Ovary (tissue), 9 donors: ENCODE results near the gene ELP4. TPM values are rescaled to one million over a fixed set of nuclear protein-coding genes. Genes with fewer than 3 reads are reported as not detected.

Experiments used
- DNase-seq, 5 donors: peaks; one replicate each; pipeline ENCODE4 v3.0.0-alpha.2; 2019 to 2020
- H3K27ac ChIP-seq, 2 donors: fragments of 200-600 bp; one replicate each; pipeline versions ENCODE4 v1.5.1 to v1.8.0; 2019 to 2022
- H3K27me3 ChIP-seq: fragments of 200-600 bp; one replicate; pipeline ENCODE4 v1.8.0; 2022
- H3K36me3 ChIP-seq: fragments of 200-600 bp; sonication (generic); one replicate; pipeline ENCODE4 v1.5.1; 2019
- H3K4me1 ChIP-seq: one replicate; pipeline ENCODE4 v1.8.1; 2013; ENCODE audit warnings: mild to moderate bottlenecking, moderate library complexity; ENCODE audit not compliant: insufficient read depth
- H3K4me3 ChIP-seq: fragments of 200-600 bp; sonication (generic); one replicate; pipeline ENCODE4 v1.5.1; 2017
- H3K9me3 ChIP-seq, 2 donors: fragments of 200-600 bp in 1 of 2; sonication (generic) in 1 of 2; one replicate each; pipeline versions ENCODE4 v1.5.1 to v1.8.1; 2013 to 2019; ENCODE audit warnings: mild to moderate bottlenecking in 1 of 2, moderate library complexity in 1 of 2
- EP300 ChIP-seq: sonication (generic); formaldehyde crosslinking; IDR thresholded peaks from one replicate; pipeline ENCODE4 v1.6.1; 2017; ENCODE audit warnings: antibody characterized with exemption
- POLR2A ChIP-seq: fragments of 450-650 bp; IDR thresholded peaks from one replicate; pipeline ENCODE4 v1.6.1; 2017; ENCODE audit warnings: antibody characterized with exemption, mild to moderate bottlenecking, moderate library complexity
- WGBS, 3 donors: extraction: QIAGEN DNeasy Blood & Tissue Kit in 1 of 3; methylation state at CpG; one replicate each; pipeline versions ENCODE4 v1.1.5 to v1.1.7; 2013 to 2017; 5-methylcytosine and 5-hydroxymethylcytosine counted together
- intact Hi-C, 4 donors: fragments of 100-400 bp; cut with DNase I; formaldehyde crosslinking; loops; one replicate each; pipeline versions ENCODE4 v1.11.0 to v1.15.1; 2022 to 2023
- polyA plus RNA-seq, 2 donors: library from polyadenylated mRNA; stranded (reverse); fragments of 200-250 nt in 1 of 2; fragments of 350-450 nt in 1 of 2; fragmentation: Illumina TruSeq in 1 of 2; extraction: RNeasy Lipid Tissue Mini Kit (QIAGEN cat#74804) in 1 of 2; gene quantifications; one replicate each; pipeline ENCODE4 v1.2.3, GENCODE V29; 2013 to 2014
- total RNA-seq, 7 donors: library from RNA; depleted of rRNA in 2 of 7; stranded (reverse); fragments of >200 nt in 2 of 7; fragmentation: NEBNext Ultra II Directional in 3 of 7; extraction: Animal tissue kit (Norgen Biotek cat#: 25700) in 3 of 7; gene quantifications; one replicate each; pipeline versions ENCODE4 v1.1.0 to v1.2.4, GENCODE V29; 2016 to 2023
- TF ChIP-seq, protein P1 (sequence below), 3 donors: fragments of 450-650 bp in 2 of 3; fragments of 200-600 bp in 1 of 3; IDR thresholded peaks; one replicate each; pipeline versions ENCODE4 v1.5.1 to v1.8.0; 2016 to 2022; ENCODE audit warnings: antibody characterized with exemption in 3 of 3, mild to moderate bottlenecking in 1 of 3
- donor health status: DM: no; HTN: no; CAD: no; lungs with moderate emphysema.
- donor health status: DM: no; HTN: no; CAD: no.
- donor health status: Bipolar disorder and iron deficiency.
- donor health status: DM: yes; HTN: yes; CAD: no.
- donor health status: DM: no; HTN: no; CAD: no.
- donor health status: DM: yes; HTN: yes; CAD: no.

Gene ELP4
- total and polyA plus RNA-seq, 9 donors, result 9.7 to 25.8 (median 13.8) TPM

DNA sequence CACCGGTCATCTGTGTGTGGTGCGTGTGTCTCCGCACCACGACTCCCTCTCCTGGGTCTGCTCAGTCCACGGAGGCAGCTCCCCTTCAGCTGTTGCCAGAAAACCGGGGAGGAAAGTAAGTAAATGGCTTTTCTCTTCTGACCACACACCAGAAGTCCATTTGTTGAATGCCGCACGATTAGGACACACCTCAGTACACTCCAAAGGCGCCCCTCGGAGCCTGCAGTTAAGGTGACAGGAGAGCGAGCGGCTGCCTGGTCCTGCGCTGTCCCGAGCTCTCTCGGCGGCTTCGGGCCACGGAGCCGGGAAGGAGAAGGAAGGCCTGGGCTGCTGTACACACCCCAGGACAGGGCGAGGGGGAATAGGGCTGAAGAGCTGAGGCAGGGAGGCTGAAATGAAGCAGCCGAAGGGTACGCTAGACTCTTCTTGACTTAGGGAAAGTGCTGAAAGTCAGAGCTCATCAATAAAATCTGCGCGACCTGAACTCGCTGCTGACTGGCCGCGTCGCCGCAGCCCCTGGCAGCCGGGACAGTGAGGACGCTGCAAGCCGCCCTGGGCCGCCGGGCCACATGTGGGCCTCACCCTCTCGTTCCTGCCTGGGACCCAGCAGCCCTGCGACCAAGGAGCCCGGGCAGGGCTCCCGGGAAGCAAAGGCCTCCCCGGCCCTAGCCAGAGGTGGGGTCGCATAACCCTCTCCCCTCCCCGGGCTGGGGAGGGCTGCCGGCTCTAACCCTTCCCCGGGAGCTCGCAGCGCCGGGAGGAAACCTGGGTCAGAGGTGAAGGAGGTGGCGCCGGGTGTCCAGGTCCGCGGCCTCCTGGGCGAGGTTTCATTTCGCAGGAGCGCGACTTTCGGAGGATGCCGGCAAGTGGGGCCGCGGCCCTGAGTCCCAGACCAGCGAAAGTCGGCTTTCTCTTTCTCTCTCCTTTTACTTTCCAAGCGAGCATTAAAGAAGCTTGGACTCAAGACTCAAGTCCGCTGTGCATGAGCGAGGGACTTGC is 303.1 kb downstream of the ELP4 start:
- intact Hi-C loops, result no loop called here
- H3K36me3 ChIP-seq, result no peaks in the 10 kb centered on the region
- no peak overlapping the region for H3K27ac ChIP-seq
- TF ChIP-seq EP300, result no peak
- TF ChIP-seq, protein P1, sequence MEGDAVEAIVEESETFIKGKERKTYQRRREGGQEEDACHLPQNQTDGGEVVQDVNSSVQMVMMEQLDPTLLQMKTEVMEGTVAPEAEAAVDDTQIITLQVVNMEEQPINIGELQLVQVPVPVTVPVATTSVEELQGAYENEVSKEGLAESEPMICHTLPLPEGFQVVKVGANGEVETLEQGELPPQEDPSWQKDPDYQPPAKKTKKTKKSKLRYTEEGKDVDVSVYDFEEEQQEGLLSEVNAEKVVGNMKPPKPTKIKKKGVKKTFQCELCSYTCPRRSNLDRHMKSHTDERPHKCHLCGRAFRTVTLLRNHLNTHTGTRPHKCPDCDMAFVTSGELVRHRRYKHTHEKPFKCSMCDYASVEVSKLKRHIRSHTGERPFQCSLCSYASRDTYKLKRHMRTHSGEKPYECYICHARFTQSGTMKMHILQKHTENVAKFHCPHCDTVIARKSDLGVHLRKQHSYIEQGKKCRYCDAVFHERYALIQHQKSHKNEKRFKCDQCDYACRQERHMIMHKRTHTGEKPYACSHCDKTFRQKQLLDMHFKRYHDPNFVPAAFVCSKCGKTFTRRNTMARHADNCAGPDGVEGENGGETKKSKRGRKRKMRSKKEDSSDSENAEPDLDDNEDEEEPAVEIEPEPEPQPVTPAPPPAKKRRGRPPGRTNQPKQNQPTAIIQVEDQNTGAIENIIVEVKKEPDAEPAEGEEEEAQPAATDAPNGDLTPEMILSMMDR (IDR thresholded peaks at IDR 0.05), result no peak
- no peak for TF ChIP-seq POLR2A
- peaks cover 5% of the 10 kb centered on the region for H3K27me3 ChIP-seq
- H3K4me3 ChIP-seq, result peak overlapping the region; percentile 35
- H3K9me3 ChIP-seq, result no peaks in the 10 kb centered on the region
- DNase-seq, result no peak
- WGBS, 3 donors, result 5 to 9% (median 7%) methylated on average over 59 to 63 of the region's 63 CpGs
- H3K4me1 ChIP-seq, result peaks cover 15% of the 10 kb centered on the region

DNA sequence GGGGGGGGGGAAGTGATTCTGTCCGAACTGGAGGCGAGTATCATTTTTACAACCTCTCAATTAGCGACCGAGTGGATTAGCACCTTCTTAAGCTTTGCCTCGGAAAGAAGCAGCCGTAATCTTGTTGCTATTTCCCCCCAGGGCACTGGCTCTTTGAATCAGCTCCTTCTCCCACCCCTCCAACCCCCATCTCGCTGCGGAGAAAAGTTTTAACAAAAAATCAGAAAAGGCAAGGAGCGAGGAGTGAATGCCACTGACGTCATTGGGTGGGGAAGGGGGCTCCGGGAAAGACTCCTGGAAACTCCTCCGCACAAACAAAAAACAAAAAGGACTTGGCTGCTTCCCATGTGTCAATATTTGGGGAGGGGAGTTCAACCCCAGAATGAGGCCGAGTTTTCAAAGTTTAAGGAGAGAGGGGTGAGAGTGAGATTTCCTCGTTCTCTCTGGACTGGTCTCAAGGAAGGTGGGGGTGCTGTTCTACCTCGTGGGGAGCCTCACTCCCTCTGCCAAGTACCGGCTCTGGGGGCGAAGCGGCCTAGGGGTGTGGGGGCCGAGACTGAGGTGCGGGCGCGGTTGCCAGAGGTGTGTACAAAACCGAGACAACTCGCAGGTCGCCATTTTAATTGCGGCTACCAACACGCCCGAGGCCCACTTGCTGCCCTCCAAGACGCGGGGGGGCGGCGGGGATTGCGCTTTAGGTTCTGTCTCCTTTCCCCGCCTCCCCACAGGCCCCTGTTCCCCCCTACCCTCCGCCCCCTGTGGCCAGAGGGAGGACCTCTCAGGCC is 304.0 kb downstream of the ELP4 start:
- intact Hi-C loops, result no loop called here
- Histone ChIP-seq H3K36me3 (no peaks in the 10 kb centered on the region), H3K27me3 (peaks cover 14% of the 10 kb centered on the region), H3K4me3 (peak overlapping the region; percentile 35), H3K4me1 (peaks cover 18% of the 10 kb centered on the region), H3K9me3 (no peaks in the 10 kb centered on the region), H3K27ac (no peak overlapping the region)
- DNase-seq, result no peak
- TF ChIP-seq, protein P1 (IDR thresholded peaks at IDR 0.05), result no peak
- TF ChIP-seq POLR2A, result no peak
- no peak for TF ChIP-seq EP300
- 3 to 6% (median 3%) methylated on average over 34 to 35 of the region's 35 CpGs for WGBS, 3 donors

DNA sequence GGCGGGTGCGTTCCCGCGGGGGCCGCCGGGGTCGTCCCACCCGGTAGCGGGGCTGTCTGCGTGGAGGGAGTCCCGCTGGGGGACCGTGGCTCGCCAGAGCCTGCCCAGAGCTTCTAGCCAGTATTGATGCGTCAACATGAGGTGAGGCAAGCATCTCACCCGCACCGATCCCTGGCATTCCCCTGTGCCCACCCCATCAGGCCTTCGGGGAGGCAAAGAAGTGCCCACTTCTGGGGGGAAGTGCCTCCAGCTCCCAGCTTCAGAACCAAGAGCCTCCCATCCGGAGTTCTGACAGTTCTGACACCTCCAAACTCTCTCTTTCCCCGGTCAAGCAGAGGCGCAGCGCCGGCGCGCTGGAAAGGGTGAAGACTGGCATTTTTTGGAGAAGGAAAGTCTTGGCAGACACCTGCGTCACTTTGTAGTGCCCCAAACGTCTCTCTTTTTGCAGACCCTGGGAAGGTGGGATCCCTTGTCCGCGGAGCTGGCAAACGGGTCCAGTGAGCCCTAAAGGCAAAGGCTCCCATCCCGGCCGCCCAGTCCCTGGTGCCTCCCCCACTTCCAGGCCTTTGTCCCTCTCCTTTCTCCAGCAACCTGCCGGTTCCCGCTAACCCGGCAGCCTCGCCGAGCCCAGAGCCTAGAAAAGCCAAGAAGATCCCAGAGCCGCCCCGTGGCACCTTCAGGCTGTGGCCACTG is 304.8 kb downstream of the ELP4 start:
- Histone ChIP-seq H3K4me3 (no peak overlapping the region), H3K9me3 (no peaks in the 10 kb centered on the region), H3K36me3 (no peaks in the 10 kb centered on the region), H3K4me1 (peaks cover 18% of the 10 kb centered on the region), H3K27me3 (peaks cover 14% of the 10 kb centered on the region), H3K27ac (no peak overlapping the region)
- intact Hi-C loops, result no loop called here
- 3 to 7% (median 4%) methylated on average over 38 of the region's 38 CpGs for WGBS, 3 donors
- DNase-seq, result no peak
- TF ChIP-seq, protein P1 (IDR thresholded peaks at IDR 0.05), result no peak
- no peak for TF ChIP-seq POLR2A
- no peak for TF ChIP-seq EP300
